GM12873 (cell line): ENCODE measurements around the gene PTPRG.

Experiments
- TF ChIP-seq, protein P1 (sequence below): IDR thresholded peaks from 2 replicates; pipeline ENCODE4 v1.5.1; 2012; ENCODE audit warnings: low read depth, mild to moderate bottlenecking, moderate library complexity, low read length, control low read depth; ENCODE audit not compliant: insufficient read depth; ENCODE audit errors: missing control alignments

Gene PTPRG

DNA sequence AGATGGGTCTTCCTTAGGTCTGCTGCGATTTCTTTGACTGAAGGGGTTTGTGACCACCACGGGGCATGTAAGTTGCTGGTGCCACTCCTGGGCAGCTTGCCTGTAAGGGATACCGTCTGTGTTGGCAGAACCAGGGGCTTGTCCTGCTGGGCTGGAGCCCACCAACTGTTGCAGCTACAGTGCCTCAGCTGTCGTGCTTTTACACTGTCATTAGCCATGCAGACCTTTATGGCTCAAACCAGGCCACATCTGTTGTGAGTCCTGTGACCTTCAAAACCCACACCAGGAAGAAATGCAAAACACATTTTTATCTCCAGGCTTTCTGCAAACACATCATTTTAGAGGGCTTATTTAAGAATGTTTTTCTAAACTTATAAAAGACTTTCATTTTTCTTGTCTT lies 168.7 kb downstream of the PTPRG start:
- TF ChIP-seq, protein P1, sequence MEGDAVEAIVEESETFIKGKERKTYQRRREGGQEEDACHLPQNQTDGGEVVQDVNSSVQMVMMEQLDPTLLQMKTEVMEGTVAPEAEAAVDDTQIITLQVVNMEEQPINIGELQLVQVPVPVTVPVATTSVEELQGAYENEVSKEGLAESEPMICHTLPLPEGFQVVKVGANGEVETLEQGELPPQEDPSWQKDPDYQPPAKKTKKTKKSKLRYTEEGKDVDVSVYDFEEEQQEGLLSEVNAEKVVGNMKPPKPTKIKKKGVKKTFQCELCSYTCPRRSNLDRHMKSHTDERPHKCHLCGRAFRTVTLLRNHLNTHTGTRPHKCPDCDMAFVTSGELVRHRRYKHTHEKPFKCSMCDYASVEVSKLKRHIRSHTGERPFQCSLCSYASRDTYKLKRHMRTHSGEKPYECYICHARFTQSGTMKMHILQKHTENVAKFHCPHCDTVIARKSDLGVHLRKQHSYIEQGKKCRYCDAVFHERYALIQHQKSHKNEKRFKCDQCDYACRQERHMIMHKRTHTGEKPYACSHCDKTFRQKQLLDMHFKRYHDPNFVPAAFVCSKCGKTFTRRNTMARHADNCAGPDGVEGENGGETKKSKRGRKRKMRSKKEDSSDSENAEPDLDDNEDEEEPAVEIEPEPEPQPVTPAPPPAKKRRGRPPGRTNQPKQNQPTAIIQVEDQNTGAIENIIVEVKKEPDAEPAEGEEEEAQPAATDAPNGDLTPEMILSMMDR: no peak

DNA sequence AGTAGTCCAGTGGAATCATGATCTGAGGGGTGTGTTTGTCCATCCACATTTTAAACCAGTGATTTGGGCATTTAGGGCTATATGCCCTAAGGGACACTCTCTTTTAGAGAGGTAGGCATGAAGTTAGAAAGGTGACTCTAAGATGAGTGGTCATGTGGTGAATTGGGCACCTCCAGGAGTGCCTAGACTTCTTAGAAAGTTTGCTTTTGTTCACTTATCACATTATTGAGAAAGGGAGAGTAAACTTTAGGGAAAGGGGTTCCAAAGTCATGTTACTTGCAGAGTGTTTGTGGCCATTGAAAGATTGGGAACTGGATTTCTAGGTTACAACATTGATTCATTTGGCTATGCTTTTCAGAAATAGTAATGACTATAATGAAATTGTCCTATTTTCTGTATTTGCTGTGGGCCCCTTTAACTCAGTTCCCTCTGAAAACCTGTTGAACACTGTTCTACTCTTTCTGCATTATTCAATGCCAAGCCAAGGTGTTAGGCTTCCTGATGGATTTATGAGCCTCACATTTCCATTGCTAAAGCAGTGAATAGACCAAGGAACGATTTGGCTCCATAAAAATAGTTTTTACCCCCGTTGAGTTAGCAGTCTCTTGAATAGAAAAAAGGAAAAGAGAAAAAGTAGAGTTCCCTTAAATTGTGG lies 169.3 kb downstream of the PTPRG start:
- TF ChIP-seq, protein P1: no peak

DNA sequence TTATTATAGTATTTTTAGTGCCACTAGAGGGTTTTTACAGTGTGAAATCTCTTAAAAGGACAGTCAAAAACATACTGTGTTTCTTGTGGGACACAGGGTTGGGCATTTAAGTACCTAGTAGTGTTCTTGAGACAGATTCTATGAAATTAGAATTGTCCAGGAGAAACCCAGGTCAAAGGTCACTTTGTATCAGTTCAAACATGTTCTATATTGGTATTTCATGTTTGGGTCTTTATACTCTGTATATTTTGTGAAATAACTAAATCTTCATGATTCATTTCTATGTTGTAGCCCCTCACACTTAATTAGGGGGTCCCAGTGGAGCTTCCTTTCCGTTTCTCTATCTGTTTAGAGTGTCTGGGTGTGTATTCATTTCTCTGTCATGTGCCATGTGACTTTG lies 171.6 kb downstream of the PTPRG start:
- TF ChIP-seq, protein P1: no peak

DNA sequence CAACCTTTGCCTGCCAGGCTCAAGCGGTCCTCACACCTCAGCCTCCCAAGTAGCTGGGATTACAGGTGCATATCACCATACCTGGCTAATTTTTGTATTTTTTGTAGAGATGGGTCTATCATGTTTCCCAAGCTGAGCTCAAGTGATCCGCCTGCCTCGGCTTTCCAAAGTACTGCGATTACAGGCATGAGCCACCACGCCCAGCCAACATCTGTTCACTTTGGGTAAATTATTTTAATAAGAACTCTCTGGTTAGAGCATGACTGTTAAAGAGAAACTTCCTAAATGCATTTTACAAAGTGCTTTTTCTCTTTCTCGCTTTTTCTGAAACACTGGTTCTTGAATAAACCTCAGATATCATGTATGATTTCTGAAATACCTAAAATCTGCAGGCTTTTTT lies 172.5 kb downstream of the PTPRG start:
- TF ChIP-seq, protein P1: no peak

DNA sequence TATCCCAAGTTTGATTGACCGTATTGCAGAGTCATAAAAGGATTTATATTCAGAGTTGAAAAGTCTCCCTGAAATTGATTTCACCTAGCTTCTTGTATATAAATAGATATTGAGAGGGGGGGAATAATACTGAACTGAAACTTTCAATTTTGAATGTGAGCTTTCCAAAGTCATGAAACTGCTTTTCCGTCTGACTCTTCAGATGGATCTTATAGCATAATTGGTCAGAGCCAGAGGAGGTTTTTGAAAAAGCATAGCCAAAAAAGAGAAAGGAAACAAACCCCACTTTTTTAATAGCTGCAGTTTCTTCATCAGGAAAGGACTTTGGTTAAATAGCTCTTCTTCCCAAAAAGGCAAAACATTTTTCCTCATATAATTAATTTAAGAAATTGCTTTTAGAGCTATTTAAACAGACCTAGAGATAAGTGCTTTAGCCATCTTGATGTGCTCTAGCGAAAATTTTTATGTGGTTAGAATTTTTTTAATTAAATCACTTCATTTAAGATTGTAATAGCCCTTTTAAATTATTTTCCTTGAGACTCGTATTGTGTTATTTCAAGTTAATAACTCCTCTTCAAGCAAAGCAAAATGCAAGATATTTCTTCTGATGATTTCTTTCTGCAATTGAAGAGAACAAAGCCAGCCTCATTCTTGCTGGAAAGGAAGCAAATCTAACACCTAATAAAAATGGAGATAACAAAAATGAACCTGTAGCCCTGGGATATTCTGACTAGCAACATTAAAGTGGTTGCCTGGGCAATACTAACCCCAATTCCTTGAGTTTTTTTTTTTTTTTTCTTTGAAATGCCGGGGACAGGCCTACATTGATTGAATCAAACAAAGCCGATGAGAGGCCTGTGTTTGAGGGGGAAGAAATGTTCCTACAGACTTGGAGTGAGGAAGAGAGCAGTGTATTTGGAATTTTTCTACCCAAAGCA lies 173.6 kb downstream of the PTPRG start:
- TF ChIP-seq, protein P1: no peak

DNA sequence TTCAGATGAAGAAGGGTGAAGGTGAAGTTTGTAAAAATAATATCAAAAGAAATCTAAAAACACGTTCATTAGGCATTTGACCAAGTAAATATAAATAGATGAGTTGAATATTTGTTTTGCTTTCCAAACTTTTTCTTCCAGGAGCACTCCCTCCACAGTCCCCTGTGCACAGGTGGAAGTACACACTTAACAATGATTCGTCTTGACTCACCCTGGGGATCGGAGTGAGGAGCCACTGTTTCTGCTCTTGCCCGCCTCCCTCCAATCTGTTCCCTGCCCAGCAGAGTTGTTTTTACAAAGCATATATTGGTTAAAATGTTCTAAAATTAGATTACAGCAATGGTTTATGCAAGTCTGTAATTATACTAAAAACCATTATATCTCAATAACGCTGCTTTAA lies 175.1 kb downstream of the PTPRG start:
- TF ChIP-seq, protein P1: no peak

DNA sequence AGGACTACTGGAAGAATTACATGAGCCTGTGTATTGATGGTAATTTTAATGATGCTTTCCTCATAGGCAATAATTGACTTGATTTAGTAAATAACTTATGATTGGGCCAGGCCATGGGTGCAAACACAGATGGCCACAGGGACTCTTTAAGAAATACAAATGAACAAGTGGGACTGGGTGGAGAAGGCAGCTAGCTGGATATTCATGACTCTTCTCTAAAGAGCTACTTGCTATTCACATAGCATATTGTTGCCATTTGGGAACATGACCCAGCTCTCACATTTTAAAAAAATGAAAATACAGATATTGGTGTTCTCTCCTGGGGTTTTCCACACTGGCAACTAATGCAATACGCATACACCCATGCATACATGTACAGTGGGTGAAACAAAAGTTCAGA lies 178.3 kb downstream of the PTPRG start:
- TF ChIP-seq, protein P1: no peak
